KBM-7 (cell line): ENCODE results near the gene SPATA2L.
A peak's percentile ranks its signal among the peaks of the same experiment; 100 is the strongest.
"Not testable (repeated sequence)": the region's sequence is repeated elsewhere in the genome, so short reads cannot be mapped to it uniquely, and the experiment has no call there.

Experiments used
- DNase-seq: peaks from one replicate; pipeline ENCODE4 v3.0.0-alpha.2; 2015
- in situ Hi-C: fragments of 300-500 bp; cut with MboI; formaldehyde crosslinking; loops from 2 replicates; pipeline ENCODE4 v1.14.3; 2020; ENCODE audit warnings: low sequenced_read_pairs, low pct_unique_long_range_greater_than_20kb, mixed read lengths

SPATA2L gene

GRCh38 chr16:89693931-89694783 lies 7.3 kb downstream of the SPATA2L start:
- in situ Hi-C loops: no loop called here
- DNase-seq: no peak

DNA sequence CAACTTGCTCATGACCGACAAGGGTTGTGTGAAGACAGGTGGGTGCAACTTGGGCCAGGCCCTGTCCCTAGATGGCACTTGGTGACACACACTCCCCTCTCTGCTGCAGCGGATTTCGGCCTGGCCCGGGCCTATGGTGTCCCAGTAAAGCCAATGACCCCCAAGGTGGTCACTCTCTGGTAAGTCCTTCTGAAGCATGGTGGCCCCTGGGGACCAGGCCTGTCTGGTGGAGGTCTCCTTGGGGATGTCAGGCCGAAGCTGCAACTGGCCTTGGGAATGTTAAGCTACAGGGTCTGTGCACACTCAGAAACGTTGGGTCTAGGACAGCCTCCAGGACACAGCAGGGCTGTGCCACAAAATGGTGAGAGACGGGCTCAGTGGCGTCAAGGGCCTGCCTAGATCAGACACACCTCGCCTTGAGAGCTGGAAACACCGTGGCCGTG lies 8.2 kb downstream of the SPATA2L start:
- in situ Hi-C loops: no loop called here
- DNase-seq: no peak

DNA sequence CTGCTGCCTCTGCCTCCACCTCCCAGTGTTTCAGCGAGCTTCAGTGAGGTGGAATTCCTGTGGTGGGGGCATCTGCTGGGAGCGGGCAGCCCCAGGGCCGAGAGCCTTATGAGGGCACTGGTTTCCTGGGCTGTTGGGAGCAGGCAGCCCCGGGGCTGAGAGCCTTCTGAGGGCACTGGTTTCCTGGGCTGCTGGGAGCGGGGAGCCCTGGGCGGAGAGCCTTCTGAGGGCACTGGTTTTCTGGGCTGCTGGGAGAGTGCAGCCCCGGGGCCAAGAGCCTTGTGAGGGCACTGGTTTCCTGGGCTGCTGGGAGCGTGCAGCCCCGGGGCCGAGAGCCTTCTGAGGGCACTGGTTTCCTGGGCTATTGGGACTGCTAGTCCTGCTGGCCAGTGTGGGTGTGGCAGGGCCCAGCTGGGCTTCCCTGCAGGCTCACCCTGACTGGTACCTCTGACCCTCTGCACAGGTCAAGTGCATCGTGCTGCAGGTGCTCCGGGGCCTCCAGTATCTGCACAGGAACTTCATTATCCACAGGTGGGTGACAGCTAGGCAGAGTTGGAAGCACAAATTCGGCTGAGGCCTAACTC lies 9.4 kb downstream of the SPATA2L start:
- no peak for DNase-seq
- in situ Hi-C loops: no loop called here

DNA sequence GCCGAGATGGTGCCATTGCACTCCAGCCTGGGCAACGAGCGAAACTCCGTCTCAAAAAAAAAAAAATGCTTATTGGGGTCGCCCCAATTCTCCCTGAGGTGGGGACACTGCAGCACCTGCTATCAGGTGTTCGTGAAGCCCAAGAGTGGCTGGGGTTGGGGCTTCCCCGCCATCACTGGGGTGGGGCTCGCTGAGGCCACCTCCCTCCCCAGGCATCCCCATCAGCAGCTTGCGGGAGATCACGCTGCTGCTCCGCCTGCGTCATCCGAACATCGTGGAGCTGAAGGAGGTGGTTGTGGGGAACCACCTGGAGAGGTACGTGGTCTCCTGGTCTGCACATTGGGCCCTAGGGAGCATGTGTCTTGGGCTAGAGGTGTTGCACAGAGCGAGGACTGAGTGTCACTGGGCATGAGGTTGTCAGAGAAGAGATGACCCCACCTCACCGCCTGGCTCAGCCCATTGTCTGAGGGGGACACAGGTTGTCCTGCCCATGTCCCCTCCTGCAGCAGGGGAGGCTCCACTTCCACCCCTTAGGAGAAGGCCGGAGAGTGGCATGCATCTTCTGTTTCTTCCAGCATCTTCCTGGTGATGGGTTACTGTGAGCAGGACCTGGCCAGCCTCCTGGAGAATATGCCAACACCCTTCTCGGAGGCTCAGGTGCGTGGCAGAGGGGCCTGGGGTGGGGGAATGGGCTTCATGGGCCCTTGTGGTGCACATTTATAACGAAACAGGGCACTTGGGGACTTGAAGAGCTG lies 10.1 kb downstream of the SPATA2L start:
- in situ Hi-C loops: no loop called here
- DNase-seq: no peak

- DNase-seq: no peak
- in situ Hi-C loops: no loop called here
These were observed 11.1 kb downstream of the SPATA2L start for GRCh38 chr16:89690392-89690901.

GRCh38 chr16:89689621-89690020 lies 11.9 kb downstream of the SPATA2L start:
- in situ Hi-C loops, DNase-seq: not testable (repeated sequence)

DNA sequence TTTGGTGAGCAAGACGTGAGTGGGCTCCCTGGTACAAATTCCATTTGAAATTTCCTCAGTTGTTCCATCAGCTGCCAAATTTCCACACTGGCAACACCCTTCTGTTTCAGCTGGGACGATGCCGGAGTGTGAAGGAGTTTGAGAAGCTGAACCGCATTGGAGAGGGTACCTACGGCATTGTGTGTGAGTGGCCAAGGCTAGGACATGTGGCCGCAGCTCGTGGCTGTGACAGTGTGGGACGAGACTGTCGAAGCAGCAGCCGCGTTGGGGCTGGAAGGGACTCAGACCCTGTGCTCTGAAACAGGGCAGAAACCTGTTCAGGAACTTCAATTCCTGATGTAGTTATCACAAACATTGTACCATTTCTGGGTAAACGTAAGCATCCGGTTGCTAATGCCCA lies 12.4 kb downstream of the SPATA2L start:
- in situ Hi-C loops: no loop called here
- no peak for DNase-seq

DNA sequence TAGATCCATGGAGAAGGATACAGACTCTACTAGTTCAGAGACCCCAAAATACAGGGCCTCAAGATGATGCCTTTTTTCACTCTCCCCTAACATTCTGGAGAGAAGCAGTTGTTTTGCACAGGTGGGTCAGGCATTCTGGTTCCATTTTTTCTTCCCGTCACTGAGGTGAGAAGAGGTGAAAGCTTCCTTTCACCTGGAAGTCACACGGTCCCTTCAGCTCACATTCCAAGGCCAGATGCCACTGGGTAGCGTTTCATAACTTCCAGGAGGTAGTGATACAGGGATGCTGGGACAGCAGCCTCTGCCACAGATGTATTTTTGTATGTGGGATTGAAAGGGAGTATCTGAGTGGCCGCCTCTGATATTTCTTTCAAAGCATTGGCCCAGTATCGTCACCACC lies 13.1 kb downstream of the SPATA2L start:
- no peak for DNase-seq
- in situ Hi-C loops: no loop called here

DNA sequence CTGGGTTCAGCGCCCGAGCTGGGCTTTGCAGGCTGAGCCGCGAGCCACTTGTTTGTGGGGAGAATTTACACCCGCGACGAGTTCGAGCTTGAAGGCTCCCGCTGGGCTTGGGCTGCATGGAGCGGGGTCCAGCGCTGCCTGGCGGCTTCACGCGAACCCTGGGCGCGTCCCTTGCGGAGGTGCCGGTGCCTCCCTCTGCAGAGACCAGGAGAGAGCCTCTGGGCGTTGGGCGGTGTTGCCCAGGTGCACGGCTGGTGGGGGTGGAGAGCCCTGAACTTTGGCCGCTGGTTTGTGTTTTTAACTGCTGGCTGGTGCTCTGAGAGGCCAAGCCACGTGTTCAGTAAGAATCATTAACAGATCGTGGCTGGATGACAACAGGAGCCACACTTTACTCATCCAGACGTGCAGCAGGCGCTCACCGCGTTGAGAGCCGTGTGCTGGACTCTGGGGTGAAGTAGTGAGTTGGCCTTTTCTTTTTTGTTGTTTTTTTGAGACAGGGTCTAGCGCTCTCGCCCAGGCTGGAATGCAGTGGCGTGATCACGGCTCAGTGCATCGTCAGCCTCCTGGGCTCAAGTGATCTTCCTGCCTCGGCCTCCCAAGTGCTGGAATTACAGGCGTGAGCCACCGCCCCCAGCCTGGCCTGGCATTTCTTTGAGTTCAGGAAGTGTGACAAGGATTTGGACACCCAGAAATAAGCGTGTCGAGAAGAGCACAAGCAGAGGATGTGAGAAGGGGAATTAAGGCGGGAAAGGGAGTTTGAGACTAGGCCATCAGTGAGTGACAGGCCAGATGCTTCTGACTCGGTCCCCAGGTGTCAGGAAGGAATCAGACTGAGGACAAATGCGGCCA lies 14.2 kb downstream of the SPATA2L start:
- peak; percentile 51 for DNase-seq
- in situ Hi-C loops: no loop called here

- peak; percentile 94 for DNase-seq
- in situ Hi-C loops: no loop called here
These were observed 14.9 kb downstream of the SPATA2L start, which contains the start of gene CDK10 for GRCh38 chr16:89686520-89687091. TSS of gene CDK10 (plus strand) at chr16:89686689. CDS start at chr16:89686711, 22 bp downstream.

GRCh38 chr16:89685916-89686315 lies 15.6 kb downstream of the SPATA2L start:
- no peak for DNase-seq
- in situ Hi-C loops: no loop called here

- peak; percentile 44 for DNase-seq
- in situ Hi-C loops: no loop called here
These were observed 23.2 kb downstream of the SPATA2L start for GRCh38 chr16:89678258-89678657.

DNA sequence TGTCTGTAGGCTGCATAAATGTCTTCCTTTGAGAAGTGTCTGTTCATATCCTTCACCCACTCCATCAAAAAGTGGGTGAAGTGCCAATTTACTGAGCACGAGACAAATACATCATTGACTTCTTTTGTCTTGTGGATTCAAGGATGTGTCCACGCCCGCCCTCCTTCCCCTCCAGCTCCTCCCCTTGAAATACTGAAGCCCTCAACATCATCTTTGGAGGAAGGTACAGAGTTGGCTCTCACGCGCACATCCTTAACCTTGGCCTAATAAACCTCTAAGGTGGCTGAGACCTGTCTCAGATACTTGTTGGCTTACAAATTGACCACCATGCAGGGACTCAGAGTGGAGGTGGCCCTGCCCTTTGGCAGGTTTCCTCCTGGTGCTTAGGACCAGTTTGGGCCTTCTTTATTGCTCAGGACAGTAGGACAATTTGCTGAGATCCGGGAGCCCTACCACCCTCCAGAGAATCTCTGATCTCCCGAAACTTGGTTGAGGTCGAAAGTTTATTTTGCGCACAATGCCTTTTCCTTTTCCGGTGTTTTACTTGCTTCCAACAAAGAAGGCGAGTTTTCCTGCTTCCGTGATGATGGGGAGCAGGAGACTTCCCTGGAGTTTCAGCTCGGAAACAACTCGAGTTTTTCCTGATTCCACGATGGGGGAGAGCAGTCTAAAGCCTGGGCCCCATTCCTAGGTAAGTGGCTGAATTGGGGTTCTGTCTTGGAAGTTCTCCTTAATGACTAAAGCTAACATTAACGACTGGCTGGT lies 29.1 kb downstream of the SPATA2L start:
- no peak for DNase-seq
- in situ Hi-C loops: no loop called here

GRCh38 chr16:89671565-89671964 lies 29.9 kb downstream of the SPATA2L start:
- DNase-seq, in situ Hi-C loops: not testable (repeated sequence)

- in situ Hi-C loops: no loop called here
These were observed 30.7 kb downstream of the SPATA2L start for GRCh38 chr16:89670496-89671431.

GRCh38 chr16:89669755-89670154 lies 31.8 kb downstream of the SPATA2L start:
- in situ Hi-C loops: no loop called here
- no peak for DNase-seq

More at GRCh38 chr16:89670496-89671431, 30.7 kb downstream of the SPATA2L start:
- no peak for DNase-seq

DNA sequence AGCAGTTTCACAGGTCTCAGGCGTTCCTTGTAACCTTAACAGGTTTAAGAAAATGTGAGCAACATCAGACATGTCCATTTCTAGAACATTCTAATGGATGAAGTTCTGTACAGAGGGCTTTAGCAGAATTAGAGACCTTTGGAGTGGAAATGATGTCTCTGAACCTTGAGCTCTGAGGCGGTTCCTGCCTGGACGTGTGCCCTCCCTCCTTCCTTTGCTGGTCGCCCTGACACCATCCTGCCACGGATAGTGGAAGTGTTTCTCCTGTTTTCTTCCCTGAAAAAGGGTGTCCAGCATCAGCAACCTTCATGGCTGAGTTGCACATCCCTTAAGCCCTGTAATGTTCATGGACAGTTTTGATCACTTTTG lies 32.7 kb downstream of the SPATA2L start:
- no peak for DNase-seq
- in situ Hi-C loops: no loop called here
